Ishikawa (cell line): ENCODE measurements around the gene RBMS3.

ENCODE experiments used
- CREB1 ChIP-seq: IDR thresholded peaks from 2 replicates; pipeline ENCODE4 v1.6.1; 2012; ENCODE audit warnings: low read depth
- EP300 ChIP-seq: IDR thresholded peaks from 2 replicates; pipeline ENCODE4 v1.6.1; 2012; ENCODE audit warnings: borderline replicate concordance
- FOXM1 ChIP-seq: IDR thresholded peaks from 2 replicates; pipeline ENCODE4 v1.6.1; 2012; ENCODE audit warnings: low read depth, borderline replicate concordance
- NFIC ChIP-seq: IDR thresholded peaks from 2 replicates; pipeline ENCODE4 v1.6.1; 2012
- RAD21 ChIP-seq: IDR thresholded peaks from 2 replicates; pipeline ENCODE4 v1.6.1; 2012; ENCODE audit warnings: low read depth
- TCF12 ChIP-seq: IDR thresholded peaks from 2 replicates; pipeline ENCODE4 v1.6.1; 2012; ENCODE audit warnings: low read depth
- YY1 ChIP-seq: IDR thresholded peaks from 2 replicates; pipeline ENCODE4 v1.6.1; 2012; ENCODE audit warnings: low read depth
- ZBTB7A ChIP-seq: IDR thresholded peaks from 2 replicates; pipeline ENCODE4 v1.6.1; 2012; ENCODE audit warnings: low read depth
- TF ChIP-seq, protein P1 (sequence below): IDR thresholded peaks from 2 replicates; pipeline ENCODE4 v1.6.1; 2012
- TF ChIP-seq, protein P2 (sequence below): IDR thresholded peaks from 2 replicates; pipeline ENCODE4 v1.6.1; 2012

DNA sequence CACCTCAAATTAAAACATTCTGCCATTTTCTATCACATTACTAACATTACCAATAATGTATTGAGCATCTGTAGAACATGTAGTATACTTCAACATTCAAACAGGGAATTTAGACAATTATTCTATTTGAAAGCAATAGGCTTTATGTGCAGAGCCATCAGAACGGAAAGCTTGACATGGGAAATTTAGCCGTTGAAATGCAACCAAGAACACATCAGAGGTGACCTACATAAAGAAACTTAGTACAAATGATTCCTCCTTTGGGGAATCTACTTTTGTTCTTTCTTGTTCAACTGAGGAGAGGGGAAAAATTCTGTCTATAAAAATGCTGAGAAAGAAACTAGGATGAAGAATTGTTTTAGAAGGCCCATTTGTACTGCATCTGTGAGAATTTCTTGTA, 38.6 kb upstream of the RBMS3 start:
- TF ChIP-seq YY1 (no peak), FOXM1 (no peak), CREB1 (no peak), EP300 (no peak), ZBTB7A (no peak), NFIC (no peak), RAD21 (no peak), TCF12 (no peak)
- TF ChIP-seq, protein P1, sequence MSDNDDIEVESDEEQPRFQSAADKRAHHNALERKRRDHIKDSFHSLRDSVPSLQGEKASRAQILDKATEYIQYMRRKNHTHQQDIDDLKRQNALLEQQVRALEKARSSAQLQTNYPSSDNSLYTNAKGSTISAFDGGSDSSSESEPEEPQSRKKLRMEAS: no peak
- TF ChIP-seq, protein P2, sequence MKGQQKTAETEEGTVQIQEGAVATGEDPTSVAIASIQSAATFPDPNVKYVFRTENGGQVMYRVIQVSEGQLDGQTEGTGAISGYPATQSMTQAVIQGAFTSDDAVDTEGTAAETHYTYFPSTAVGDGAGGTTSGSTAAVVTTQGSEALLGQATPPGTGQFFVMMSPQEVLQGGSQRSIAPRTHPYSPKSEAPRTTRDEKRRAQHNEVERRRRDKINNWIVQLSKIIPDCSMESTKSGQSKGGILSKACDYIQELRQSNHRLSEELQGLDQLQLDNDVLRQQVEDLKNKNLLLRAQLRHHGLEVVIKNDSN: no peak
